Activated CD8-positive, alpha-beta memory T cell treated with anti-CD3 and anti-CD28 coated beads for 48 hours (primary cell): Measurements from ENCODE around the gene MRGPRD.

Experiments
- DNase-seq, 3 experiments: peaks; one replicate each; pipeline ENCODE4 v3.0.0-alpha.2; 2020; ENCODE audit warnings: low read depth in 2 of 3, low spot score in 2 of 3

The MRGPRD gene

DNA sequence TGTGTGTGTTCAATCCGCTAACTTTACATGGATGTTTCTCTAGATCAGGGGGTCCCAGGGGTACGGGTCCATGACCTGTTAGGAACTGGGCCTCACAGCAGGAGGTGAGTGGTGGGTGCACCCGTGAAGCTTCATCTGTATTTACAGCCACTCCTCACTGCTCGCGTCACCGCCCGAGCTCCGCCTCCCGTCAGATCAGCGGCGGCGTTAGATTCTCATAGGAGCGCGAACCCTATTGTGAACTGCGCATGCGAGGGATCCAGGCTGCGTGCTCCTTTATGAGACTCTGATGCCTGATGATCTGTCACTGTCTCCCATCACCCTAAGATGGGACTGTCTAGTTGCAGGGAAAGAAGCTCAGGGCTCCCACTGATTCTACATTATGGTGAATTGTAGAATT lies 31.9 kb downstream of the MRGPRD start:
- no peak for DNase-seq

DNA sequence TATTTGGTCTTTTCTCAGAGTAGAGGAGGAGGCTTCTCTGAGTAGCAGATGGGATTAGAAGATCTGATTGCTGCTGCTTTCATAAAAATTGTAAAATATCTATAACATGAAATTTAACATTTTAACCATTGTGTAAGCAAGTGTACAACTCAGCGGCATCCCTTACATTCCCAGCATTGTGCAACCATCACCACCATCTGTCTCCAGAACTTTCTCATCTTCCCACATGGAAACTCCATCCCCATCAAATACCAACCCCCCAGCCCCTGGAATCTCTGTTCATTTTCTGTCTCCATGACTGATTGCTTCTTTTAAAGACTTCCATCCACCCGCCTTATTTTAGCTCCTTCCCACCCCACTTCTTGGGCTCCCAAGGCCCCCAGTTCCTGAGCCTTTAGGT lies 32.3 kb downstream of the MRGPRD start:
- DNase-seq: no peak

DNA sequence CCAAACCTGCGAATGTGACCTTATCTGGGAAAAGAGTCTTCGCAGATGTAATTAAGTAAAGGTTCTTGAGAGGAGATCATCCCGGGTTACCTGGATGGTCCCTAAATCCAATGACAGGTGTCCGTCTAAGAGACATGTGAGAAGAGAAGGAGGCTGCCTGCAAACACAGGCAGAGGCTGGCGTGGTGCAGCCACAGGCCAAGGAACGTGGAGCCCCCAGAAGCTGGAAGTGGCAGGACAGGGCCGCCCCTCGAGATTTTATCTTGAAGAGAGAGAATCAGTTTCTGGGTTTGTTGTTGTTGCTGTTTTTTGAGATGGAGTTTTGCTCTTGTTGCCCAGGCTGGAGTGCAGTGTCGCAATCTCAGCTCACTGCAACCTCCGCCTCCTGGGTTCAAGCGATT lies 33.6 kb downstream of the MRGPRD start:
- no peak for DNase-seq

DNA sequence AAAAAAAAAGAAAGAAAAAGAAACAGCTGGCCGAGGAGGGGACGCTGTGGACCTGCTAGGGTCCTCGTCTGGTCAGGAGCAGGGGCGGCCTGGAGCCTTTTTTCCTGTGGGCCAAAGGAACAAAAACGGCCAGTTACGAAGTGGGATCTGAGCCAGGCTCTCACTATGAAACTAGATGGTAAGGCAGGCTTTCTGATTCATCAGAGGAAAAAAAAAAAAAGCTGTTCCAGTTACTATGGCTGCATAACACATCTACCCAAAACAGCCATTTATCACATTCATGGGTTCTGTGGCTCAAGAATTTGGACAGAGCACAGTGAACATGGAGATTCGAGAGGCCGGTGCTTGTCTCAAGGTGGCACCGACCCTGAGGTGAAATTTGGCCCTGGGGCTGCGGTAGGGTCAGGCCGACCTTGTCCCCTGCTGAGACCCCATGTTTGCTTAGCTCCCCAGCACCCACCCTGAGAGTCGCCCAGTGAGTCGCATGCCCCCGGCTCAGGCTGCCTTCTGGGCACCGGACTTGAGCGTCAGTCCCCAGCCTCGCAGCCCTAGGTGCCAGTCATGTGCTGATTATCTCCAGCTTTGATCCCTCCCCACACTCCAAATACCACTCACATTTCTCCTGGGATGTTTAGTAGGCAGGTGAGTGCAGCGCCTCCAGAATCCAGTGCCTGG lies 34.2 kb downstream of the MRGPRD start:
- no peak for DNase-seq

DNA sequence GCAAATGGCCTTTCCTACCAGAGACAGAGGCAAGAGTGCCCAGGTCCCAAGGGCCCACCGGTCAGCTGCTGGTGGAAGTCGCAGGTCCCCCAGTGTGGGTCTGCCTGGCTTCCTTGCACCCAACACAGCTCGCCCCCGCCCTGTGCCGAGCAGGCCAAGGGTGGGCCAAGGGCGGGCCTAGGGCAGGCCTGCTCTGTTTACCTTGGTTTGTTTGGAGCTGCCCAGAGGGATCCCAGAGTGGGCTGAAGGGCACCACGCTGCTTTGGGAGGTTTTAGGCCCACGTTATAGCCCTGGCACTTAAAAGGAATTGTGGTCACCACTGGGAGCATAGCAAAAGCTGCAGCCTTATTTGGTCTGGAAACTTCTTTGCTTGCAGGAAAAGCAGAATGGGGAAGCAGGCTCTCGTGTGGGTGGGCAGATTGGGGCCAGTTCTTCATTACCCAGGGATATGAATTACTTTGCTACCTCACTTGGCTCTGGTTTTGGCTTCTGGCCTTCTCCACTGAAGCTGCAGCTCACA lies 38.0 kb downstream of the MRGPRD start:
- no peak for DNase-seq

DNA sequence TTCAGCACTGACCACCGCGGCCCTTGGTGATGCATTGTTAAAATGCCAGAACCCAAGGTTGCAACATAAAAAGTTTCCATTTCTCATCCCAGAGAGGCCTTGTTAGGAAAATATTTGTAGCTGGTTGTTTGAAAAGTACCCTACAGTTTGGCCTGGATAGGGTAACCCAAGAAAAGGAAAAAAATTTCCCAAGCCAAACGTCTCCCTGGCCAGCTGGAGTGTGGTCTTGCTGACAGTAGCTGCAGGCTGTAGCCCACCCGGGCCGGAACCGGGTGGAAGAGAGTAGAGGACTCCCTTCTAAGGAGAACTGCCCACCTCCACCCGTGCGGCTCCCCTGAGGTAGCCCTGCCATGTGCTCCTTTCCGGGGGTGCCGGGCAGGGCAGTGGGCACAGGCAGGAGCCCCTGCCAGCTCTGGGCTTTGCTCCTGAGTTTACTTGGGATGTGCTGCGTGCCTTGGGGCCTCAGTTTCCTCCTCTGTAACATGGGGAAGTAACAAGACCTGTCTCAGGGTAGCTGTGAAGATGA lies 38.6 kb downstream of the MRGPRD start:
- no peak for DNase-seq

DNA sequence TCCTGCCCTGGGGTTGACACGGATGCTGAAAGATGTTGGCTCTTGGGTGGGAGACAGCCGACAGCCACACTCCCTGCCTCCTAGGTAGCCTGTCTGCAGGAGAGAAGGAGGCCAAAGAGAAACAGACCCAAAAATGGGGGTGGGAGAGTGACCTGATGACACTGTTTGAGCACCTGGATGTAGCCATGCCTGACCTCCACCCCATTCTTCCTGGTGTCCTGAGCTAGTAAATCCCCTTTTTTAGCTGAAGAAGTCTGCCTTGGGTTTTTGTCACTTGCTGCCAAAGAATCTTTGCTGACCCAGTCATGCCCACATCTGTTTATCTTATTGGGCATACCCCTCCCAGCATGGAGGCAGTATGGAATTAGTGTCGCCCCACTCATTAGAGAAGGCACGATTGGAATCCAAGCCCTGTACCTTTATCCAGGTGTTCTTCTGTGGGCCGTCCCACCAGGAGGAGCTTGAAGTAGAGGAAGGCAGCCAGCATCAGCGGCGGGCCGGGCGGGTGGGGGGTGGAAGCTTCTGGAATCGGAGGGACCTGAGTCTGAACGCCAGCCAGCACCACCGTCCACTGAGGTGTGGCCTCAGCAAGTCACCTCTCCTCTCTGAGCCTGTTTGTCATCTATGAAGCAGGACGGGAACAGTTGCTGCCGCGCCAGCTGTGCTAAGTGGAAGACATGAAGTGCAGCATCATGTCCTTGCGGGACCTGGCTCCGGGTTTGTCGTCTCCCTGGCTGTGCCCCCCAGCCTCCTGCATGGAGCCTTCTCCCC lies 39.3 kb downstream of the MRGPRD start:
- no peak for DNase-seq

DNA sequence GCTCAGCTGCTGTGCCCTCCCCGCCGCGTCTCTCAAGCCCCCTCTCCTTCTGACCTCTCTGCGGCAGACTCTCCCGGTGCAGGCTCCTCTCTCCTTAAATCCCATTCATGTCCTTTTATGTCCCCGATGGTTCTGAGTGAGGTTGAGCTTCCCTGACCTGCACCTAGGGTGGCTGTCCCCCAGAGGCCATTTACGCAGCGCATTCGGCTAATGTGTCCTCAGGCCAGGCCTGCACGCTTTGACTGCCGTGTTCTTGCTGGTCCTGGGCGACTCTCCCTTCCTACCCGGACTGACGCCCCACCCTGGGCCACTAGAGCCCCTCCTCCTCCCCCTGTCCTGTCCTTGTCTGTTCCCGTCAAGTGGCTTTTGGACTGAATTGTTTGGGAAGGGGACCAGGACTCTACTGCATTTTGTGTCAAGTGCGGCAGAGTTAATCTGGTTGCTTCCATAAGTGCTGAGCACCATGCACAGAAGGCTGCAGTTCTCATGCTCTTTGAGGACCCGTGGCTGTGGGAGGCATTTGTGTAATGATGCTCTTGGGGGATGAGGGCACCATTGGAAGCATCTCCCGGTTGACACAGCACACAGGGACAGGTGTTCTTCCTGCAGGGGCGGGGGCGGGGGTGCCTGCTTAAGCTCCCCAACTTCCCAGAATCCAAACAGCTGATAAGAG lies 40.0 kb downstream of the MRGPRD start:
- DNase-seq: no peak

DNA sequence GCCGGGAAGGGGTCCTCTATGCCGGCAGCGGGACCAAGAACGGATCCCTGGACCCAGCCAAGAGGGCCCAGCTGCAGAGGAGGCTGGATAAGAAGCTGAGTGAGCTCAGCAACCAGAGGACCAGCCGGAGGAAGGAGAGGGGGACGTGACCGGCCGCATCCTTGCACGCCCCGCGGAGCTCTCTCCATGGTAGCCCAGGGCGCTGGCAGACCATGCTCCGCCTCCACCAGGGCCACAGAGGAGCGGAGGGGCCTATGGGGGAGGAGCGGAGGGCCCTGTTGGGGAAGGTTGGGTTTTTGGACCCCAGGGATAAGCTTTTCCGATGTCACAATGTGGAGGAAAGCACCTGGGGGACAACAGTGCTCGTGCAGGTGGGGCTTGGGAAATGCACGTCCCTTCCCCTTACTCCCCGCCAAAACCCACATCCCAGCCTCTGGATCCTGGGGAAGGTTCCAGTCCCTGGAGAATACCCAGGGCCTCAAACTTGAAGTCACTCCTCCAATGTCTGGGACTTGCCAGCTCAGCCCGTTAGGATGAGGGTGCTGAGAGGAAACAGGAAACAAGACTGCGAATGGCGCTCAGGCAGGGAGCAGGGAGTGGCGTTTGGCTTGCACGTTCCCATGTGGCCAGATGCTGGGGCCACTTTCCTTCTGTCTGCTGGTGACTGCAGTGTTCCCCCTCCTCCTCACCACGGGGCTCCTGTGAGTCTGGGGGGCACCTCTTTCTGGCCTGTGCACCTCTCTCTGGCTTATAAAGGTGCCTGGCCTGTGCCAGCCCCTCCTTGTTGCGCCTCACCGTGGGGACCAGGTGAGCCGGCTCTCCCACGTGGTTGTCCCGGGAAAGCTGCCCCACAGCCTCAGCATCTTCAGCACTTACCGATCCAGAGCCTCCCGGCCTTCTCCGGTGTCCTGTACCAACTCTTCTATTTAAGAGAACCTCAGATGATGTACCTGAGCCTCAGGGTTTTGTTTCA lies 40.9 kb downstream of the MRGPRD start:
- no peak for DNase-seq

DNA sequence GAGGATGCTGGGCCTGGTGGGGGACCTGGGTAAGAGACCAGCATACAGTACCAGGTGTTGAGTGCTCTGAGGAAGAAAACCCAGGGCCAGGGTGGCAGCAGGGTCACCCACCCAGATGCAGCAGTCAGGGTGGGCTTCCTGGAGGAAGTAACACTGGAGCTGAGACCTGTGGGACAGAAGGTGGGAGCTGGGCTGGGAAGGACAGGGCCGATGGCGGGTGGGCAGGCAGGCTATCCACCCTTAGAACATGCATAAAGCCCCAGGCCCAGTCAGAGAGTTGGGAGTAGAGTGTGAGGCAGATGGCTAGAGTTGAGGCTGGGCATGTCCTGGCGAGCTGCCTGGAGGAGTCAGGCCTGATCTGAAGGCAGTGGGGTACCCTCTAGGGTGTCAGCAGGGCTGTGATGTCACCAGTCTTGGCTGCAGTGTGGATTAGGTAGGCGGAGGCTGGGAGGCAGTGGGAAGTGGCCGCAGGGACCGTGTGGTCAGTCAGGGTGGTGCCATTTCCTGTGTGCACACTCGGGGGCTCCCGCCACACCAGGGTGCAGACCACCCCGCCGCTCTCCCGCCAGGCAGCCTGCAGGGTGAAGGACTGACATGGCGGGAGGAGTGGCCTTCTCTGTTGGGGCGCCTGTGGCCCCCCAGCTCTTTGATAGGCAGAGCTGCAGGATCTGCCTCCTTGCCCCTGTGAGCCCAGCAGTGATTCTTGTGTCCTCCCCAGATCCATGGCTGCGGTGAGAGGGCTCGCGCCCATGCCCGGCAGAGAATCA lies 41.8 kb downstream of the MRGPRD start:
- DNase-seq: no peak

DNA sequence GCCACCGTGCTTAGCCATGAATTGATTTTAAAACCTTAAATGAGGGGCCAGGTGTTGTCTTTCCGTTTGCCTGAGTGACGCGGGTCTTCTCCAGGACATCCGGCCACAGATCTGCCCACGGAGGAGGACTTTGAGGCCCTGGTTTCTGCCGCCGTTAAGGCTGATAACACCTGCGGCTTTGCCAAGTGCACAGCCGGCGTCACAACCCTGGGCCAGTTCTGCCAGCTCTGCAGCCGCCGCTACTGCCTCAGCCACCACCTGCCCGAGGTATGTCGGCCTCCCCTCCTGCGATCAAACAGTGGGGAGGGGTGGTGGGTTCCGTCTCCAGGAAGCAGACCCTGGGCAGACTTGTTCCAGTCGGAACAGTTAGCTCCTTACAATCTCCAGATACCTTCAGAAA lies 42.7 kb downstream of the MRGPRD start:
- DNase-seq: no peak

DNA sequence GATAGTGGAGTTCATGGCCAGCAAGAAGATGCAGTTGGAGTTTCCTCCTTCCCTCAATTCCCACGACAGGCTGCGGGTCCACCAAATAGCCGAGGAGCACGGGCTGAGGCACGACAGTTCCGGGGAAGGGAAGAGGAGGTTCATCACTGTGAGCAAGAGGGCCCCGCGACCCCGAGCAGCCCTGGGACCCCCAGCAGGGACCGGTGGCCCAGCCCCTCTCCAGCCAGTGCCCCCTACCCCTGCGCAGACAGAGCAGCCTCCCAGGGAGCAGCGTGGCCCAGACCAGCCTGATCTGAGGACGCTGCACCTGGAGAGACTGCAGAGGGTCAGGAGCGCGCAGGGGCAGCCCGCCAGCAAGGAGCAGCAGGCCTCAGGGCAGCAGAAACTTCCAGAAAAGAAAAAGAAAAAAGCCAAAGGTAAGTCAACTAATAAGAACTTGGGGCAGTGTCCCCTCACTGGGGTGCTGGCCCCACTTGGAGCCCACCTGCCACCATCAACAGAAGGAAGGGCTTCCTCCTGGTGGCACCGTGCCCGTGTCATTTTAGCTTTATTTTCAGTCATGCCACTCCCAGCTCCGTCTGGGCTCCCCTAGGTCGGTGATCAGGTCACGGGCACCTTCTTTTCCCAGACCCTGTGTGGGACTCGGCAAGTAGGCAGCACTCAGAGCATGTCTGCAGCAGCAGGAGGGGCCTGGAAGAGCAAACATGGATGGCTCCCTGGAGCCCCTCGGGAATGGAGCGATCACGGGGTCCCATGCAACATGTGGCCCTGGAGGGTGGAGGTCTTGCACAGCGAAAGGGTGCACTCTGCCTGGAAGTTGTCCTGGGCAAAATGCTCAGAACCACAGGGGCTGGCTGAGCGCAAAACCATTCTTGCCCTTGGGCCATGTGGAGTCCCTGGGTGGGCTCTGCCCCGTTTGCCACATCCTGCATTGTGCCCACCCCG lies 43.8 kb downstream of the MRGPRD start:
- DNase-seq: no peak

DNA sequence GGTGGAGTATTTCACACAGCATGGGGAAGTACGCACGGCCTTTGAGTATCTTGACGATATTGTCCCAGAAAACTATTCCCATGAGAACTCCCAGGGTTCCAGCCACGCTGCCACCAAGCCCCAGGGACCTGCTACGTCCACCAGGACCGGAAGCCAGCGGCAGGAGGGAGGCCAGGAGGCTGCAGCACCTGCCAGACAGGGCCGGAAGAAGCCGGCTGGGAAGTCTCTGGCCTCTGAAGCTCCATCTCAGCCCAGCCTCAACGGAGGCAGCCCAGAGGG lies 44.5 kb downstream of the MRGPRD start:
- no peak for DNase-seq

DNA sequence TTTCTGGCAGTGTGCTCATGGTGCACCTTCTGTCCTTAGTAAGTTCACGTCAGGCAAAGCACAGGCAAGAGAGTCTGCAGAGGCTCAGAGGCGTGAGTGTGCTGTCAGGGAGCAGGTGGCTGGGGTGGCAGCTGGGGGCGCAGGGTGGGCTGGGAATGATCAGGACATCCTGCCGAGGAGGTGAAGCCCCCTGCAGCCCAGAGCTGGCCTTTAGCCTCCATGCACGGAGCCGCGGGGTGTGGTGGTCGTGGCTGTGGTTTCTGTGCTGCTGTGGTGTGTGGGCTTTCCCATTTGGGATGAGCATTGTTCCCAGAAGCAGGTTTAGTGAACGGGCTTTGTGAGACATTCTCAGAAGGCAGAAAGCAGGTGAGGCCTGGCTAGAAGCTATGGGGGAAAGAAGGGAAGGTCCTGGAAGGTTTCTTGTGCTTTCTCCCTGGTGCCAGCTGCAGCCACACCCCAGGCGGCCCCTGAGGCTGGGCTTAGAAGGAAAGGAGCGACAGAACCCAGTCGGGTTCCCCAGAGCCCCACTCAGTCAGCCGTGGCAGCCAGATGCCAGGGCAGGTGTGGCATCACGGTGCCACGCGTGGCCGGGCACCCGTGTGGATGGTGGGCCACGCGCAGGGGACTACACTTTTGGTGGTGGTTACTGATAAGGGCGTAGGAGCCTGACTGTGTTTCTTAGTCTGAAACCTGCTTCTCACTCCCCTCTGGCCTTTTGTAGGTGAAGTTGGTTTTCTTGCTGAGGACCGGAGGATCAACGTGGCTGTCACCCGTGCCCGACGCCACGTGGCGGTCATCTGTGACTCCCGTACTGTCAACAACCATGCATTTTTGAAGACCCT lies 45.0 kb downstream of the MRGPRD start:
- no peak for DNase-seq

DNA sequence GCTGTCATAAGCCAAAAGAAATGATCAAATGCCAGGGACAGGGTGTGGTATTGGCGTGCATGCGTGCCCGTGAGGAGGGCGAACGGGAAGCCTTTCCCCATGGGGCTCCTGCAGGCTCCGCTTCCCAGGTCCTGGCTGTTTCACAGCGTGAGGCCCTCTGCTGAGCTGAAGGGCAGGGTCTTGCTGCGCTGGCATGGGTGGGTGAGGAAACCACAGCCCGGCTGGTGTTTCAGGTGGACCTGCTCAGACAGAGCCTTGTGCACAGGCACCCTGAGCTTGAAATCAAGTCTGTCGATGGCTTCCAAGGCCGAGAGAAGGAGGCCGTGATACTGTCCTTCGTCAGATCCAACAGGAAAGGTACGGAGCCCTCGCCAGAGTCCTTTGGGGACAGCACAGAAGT lies 45.7 kb downstream of the MRGPRD start:
- DNase-seq: no peak

DNA sequence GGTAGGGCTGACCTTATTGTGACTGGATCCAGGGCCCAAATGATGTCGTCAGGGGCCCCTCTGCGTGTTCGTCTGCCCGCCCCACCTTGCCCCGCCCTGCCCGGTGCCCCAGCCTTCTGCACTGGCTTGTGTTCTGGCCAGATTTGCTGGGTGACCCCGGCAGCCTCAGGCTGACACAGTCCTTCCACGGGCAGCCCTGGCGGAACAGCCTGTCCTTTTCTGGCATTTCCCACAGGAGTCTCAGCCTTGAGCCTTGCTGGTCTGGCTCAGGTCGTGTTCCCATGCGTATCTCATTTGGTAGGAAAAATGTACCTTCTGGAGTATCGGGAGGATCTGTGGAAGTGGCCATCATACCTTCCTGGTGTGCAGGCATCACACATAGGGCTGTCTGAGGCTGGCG lies 46.1 kb downstream of the MRGPRD start:
- no peak for DNase-seq

DNA sequence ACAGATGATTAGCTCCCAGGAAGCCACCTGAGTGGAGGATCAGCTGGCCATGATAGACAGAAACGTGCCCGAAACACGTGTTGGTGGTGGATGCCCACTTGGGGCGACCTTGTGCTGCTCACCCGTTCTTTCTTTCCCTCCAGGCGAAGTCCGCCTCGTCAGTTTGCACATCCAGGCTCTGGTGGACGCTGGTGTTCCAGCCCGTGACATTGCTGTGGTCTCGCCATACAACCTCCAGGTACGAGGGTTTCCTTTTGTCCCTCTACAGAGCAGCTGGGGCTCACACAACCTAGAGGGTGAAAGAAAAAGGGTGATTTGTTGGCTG lies 46.5 kb downstream of the MRGPRD start:
- DNase-seq: no peak

DNA sequence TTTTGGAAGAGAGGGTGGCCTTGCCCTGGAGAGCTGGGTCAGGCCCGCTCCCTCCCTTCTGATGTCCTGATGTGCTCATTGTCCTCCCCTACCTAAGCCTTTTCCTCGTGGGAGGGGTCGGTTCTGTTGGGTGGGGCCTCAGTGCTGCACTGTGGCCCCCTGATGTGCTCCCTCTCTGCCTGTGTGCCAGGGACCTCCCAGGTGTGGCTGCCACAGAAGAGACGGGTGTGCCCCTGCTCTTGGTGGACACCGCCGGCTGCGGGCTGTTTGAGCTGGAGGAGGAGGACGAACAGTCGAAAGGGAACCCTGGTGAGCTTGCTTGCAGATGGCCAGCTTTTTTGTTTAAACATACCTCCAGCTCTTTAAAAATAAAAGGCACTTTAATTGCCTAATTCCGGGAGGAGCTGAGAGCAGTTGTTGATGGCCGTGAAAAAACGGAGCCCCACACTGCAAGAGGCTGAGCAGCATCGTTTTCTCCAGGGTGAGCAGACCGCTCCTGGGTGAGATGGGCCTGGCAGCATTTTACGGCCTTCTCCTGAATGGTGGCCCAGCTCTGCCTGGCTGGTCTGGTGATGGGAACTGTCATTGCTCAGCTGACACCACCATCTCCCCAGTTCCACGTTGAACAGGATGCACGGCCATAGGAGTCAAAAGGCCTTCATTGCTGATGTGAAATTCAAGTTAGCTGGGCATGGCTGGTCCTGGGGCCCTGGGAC lies 47.0 kb downstream of the MRGPRD start:
- no peak for DNase-seq
